Testis (tissue), 3 donors: ENCODE results near the gene OR1C1. TPM values are rescaled to one million over a fixed set of nuclear protein-coding genes. Genes with fewer than 3 reads are reported as not detected.

ENCODE experiments used
- polyA plus RNA-seq: library from polyadenylated mRNA; stranded (reverse); fragments of 350-450 nt; fragmentation: Illumina TruSeq; extraction: RNeasy Lipid Tissue Mini Kit (QIAGEN cat#74804); gene quantifications from one replicate; pipeline ENCODE4 v1.2.3, GENCODE V29; 2014; ENCODE audit warnings: low read depth, low replicate concordance; ENCODE audit not compliant: insufficient read depth
- total RNA-seq, 2 donors: library from RNA; depleted of rRNA; stranded (reverse); fragments of >200 nt; gene quantifications; one replicate each; pipeline ENCODE4 v1.2.3, GENCODE V29; 2016

OR1C1 gene
- total and polyA plus RNA-seq, 3 donors from 2014 or later, result not detected

Other genes starting within 250 kb of the OR1C1 start
- gene OR2C3, start 224.1 kb downstream of the OR1C1 start, total RNA-seq, result under 1 TPM; 0.87 TPM
- 0.55 TPM for gene OR2C3, start 224.1 kb downstream of the OR1C1 start, polyA plus RNA-seq
- gene GCSAML, start 211.4 kb downstream of the OR1C1 start, total RNA-seq, result 1 to 10 TPM; 2.8 to 3.7 TPM
- 8.4 TPM for gene GCSAML, start 211.4 kb downstream of the OR1C1 start, polyA plus RNA-seq
- gene OR2G2, start 172.2 kb downstream of the OR1C1 start, total RNA-seq, result under 1 TPM in 1 of 2 donors, not detected in 1; 0.39 TPM
- gene OR2G2, start 172.2 kb downstream of the OR1C1 start, polyA plus RNA-seq, result not detected
- not detected for gene OR2G3, start 155.0 kb downstream of the OR1C1 start, total RNA-seq
- gene OR2G3, start 155.0 kb downstream of the OR1C1 start, polyA plus RNA-seq, result not detected
- gene OR13G1, start 80.8 kb downstream of the OR1C1 start, total RNA-seq, result under 1 TPM in 1 of 2 donors, not detected in 1; 0.19 TPM
- not detected for gene OR13G1, start 80.8 kb downstream of the OR1C1 start, polyA plus RNA-seq
- under 1 TPM; 0.62 to 0.94 TPM for gene OR6F1, start 43.9 kb downstream of the OR1C1 start, total RNA-seq
- gene OR6F1, start 43.9 kb downstream of the OR1C1 start, polyA plus RNA-seq, result 1.4 TPM
- gene OR14K1, start 21.9 kb downstream of the OR1C1 start, total RNA-seq, result 1 to 10 TPM; 2.8 to 3.0 TPM
- not detected for gene OR14K1, start 21.9 kb downstream of the OR1C1 start, polyA plus RNA-seq
- gene OR14A2, start 12.4 kb downstream of the OR1C1 start, total RNA-seq, result 1 to 10 TPM in 1 of 2 donors, under 1 TPM in 1; 0.94 to 1.6 TPM
- 4.2 TPM for gene OR14A2, start 12.4 kb downstream of the OR1C1 start, polyA plus RNA-seq
- under 1 TPM in 1 of 2 donors, not detected in 1; 0.62 TPM for gene OR14A16, start 63.6 kb upstream of the OR1C1 start, total RNA-seq
- gene OR14A16, start 63.6 kb upstream of the OR1C1 start, polyA plus RNA-seq, result not detected
- not detected for gene OR11L1, start 81.3 kb upstream of the OR1C1 start, total RNA-seq
- not detected for gene OR11L1, start 81.3 kb upstream of the OR1C1 start, polyA plus RNA-seq
- 1 to 10 TPM; 5.7 to 7.5 TPM for gene TRIM58, start 96.6 kb upstream of the OR1C1 start, total RNA-seq
- gene TRIM58, start 96.6 kb upstream of the OR1C1 start, polyA plus RNA-seq, result 2.9 TPM
- 1 to 10 TPM; 2.5 to 3.9 TPM for gene OR2W3, start 135.0 kb upstream of the OR1C1 start, total RNA-seq
- 1.5 TPM for gene OR2W3, start 135.0 kb upstream of the OR1C1 start, polyA plus RNA-seq
- gene OR2T8, start 159.7 kb upstream of the OR1C1 start, total RNA-seq, result under 1 TPM in 1 of 2 donors, not detected in 1; 0.55 TPM
- 0.44 TPM for gene OR2T8, start 159.7 kb upstream of the OR1C1 start, polyA plus RNA-seq
- gene OR2AJ1, start 164.3 kb upstream of the OR1C1 start, total RNA-seq, result under 1 TPM in 1 of 2 donors, not detected in 1; 0.31 TPM
- not detected for gene OR2AJ1, start 164.3 kb upstream of the OR1C1 start, polyA plus RNA-seq
- gene OR2L8, start 188.3 kb upstream of the OR1C1 start, total RNA-seq, result under 1 TPM; 0.43 to 0.87 TPM
- gene OR2L8, start 188.3 kb upstream of the OR1C1 start, polyA plus RNA-seq, result not detected
- gene OR2AK2, start 204.7 kb upstream of the OR1C1 start, total RNA-seq, result 1 to 10 TPM in 1 of 2 donors, under 1 TPM in 1; 0.74 to 2.2 TPM
- 0.38 TPM for gene OR2AK2, start 204.7 kb upstream of the OR1C1 start, polyA plus RNA-seq